OCI-LY7 (cell line): ENCODE results near the gene POTEE.
"Not testable (repeated sequence)": the region's sequence is repeated elsewhere in the genome, so short reads cannot be mapped to it uniquely, and the experiment has no call there.

Source experiments
- EZH2phosphoT487 ChIP-seq: fragments of 200-600 bp; sonication (generic); IDR thresholded peaks from 2 replicates; pipeline ENCODE4 v1.6.1; 2018; ENCODE audit warnings: low read depth, borderline replicate concordance, mild to moderate bottlenecking, mixed run types, antibody characterized with exemption, low read length, moderate library complexity, mixed read lengths
- TF ChIP-seq, protein P1 (sequence below): fragments of 200-600 bp; sonication (generic); conservative IDR thresholded peaks from 2 replicates; pipeline ENCODE4 v1.5.1; 2014; ENCODE audit warnings: mild to moderate bottlenecking, antibody characterized with exemption, low read length, moderate library complexity, mixed read lengths

DNA sequence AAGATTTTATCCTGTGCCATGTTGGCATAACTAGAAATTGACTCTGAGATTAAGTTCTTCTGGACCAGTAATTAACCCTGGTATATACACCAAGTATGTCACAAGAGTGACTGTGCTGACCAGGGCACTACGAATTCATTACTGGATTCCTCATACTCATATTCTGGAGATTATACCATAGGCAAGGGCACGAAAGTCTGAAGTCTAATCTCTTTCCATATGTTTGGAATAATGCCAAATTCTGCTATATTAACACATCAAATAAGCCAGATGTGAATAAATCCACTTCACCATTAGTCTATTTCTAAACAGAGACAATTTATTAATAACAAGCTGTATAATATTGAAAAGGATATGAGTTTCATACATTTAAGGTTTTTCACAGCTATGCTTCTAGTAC, 13.2 kb upstream of the POTEE start:
- TF ChIP-seq, protein P1, sequence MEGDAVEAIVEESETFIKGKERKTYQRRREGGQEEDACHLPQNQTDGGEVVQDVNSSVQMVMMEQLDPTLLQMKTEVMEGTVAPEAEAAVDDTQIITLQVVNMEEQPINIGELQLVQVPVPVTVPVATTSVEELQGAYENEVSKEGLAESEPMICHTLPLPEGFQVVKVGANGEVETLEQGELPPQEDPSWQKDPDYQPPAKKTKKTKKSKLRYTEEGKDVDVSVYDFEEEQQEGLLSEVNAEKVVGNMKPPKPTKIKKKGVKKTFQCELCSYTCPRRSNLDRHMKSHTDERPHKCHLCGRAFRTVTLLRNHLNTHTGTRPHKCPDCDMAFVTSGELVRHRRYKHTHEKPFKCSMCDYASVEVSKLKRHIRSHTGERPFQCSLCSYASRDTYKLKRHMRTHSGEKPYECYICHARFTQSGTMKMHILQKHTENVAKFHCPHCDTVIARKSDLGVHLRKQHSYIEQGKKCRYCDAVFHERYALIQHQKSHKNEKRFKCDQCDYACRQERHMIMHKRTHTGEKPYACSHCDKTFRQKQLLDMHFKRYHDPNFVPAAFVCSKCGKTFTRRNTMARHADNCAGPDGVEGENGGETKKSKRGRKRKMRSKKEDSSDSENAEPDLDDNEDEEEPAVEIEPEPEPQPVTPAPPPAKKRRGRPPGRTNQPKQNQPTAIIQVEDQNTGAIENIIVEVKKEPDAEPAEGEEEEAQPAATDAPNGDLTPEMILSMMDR = not testable (repeated sequence)
- not testable (repeated sequence) for TF ChIP-seq EZH2phosphoT487
